Stimulated activated CD8-positive, alpha-beta memory T cell treated with anti-CD3 and anti-CD28 coated beads, Interleukin-4, amount 100 ng/mL, for 48 hours (primary cell): ENCODE measurements around the gene VWA7.
"Not testable (repeated sequence)": the region's sequence is repeated elsewhere in the genome, so short reads cannot be mapped to it uniquely, and the experiment has no call there.

Experiments used
- DNase-seq: peaks from one replicate; pipeline ENCODE4 v3.0.0-alpha.2; 2020

VWA7 gene

GRCh38 chr6:31799781-31800180 lies 22.7 kb upstream of the VWA7 start:
- DNase-seq = no peak

- no peak for DNase-seq
Observed at GRCh38 chr6:31797588-31797987, 20.5 kb upstream of the VWA7 start.

GRCh38 chr6:31796993-31797385 lies 19.9 kb upstream of the VWA7 start:
- DNase-seq = no peak

GRCh38 chr6:31795616-31796298 lies 18.6 kb upstream of the VWA7 start, which contains the start of gene VARS1:
Gene VARS1 (minus strand): TSS chr6:31795752. CDS start chr6:31795217, 535 bp downstream.
- DNase-seq = peak; percentile 90

- DNase-seq = no peak
Observed at GRCh38 chr6:31794866-31795615, 17.9 kb upstream of the VWA7 start.

GRCh38 chr6:31794294-31794865 lies 17.3 kb upstream of the VWA7 start:
- no peak for DNase-seq

- not testable (repeated sequence) for DNase-seq
Observed at GRCh38 chr6:31793927-31794245, 16.8 kb upstream of the VWA7 start.

GRCh38 chr6:31792761-31793171 lies 15.6 kb upstream of the VWA7 start:
- DNase-seq = no peak

- no peak for DNase-seq
Observed at GRCh38 chr6:31792090-31792374, 14.9 kb upstream of the VWA7 start.

GRCh38 chr6:31791324-31792089 lies 14.4 kb upstream of the VWA7 start:
- DNase-seq = peak; percentile 72

- no peak for DNase-seq
Observed at GRCh38 chr6:31785475-31785874, 8.3 kb upstream of the VWA7 start.

- no peak for DNase-seq
Observed at GRCh38 chr6:31784098-31784925, 7.2 kb upstream of the VWA7 start.

GRCh38 chr6:31782126-31782855 lies 5.2 kb upstream of the VWA7 start:
- DNase-seq = no peak

- no peak for DNase-seq
Observed at GRCh38 chr6:31781244-31782125, 4.4 kb upstream of the VWA7 start.

GRCh38 chr6:31780507-31781243 lies 3.5 kb upstream of the VWA7 start:
- no peak for DNase-seq

GRCh38 chr6:31779908-31780307 lies 2.8 kb upstream of the VWA7 start:
- DNase-seq = no peak

GRCh38 chr6:31778999-31779885 lies 2.1 kb upstream of the VWA7 start:
- no peak for DNase-seq

GRCh38 chr6:31778193-31778592 lies 1.1 kb upstream of the VWA7 start:
- no peak for DNase-seq

- no peak for DNase-seq
Observed at GRCh38 chr6:31777667-31778050, 531 bp upstream of the VWA7 start.
